GM12878 (cell line): ENCODE results near the gene CAVIN2. TPM values are rescaled to one million over a fixed set of nuclear protein-coding genes. Genes with fewer than 3 reads are reported as not detected.

ENCODE experiments used
- polyA plus RNA-seq, 11 experiments: library from polyadenylated mRNA; depleted of rRNA in 4 of 11; unstranded in 6 of 11; stranded (reverse) in 5 of 11; fragments of >200 nt; fragmentation: Nextera tagmentation in 4 of 11; fragmentation: Illumina TruSeq in 1 of 11; extraction: Ambion mirVana in 4 of 11; extraction: Trizol in 1 of 11; gene quantifications; 1 replicate in 1 of 11; 2 replicates in 10 of 11; pipeline versions ENCODE4 v1.2.1 to v1.2.3, GENCODE V29; 2011 to 2016; ENCODE audit warnings: inconsistent platforms in 2 of 11, missing spikeins in 2 of 11, low read depth in 1 of 11
- total RNA-seq, 4 experiments: library from RNA; depleted of rRNA in 3 of 4; stranded (reverse); fragments of >200 nt in 3 of 4; fragmentation: Illumina TruSeq in 1 of 4; extraction: Trizol in 1 of 4; gene quantifications; 2 replicates each; pipeline versions ENCODE4 v1.2.1 to v1.2.3, GENCODE V29; 2013 to 2021

CAVIN2 gene
- total and polyA plus RNA-seq, 10 of the 15 experiments (the other 5 are each of a cell fraction or from before 2014, with no cell fraction given) = not detected

Other genes starting within 250 kb of the CAVIN2 start
- 41.5 and 47.5 TPM in 2 replicates for gene NABP1, start 169.0 kb downstream of the CAVIN2 start, total RNA-seq (2014; rRNA removed)
- gene NABP1, start 169.0 kb downstream of the CAVIN2 start, total RNA-seq (2014; rRNA removed; fragmentation: Illumina TruSeq; extraction: Trizol) = 64.3 and 65.7 TPM in 2 replicates
- 44.9 and 51.8 TPM in 2 replicates for gene NABP1, start 169.0 kb downstream of the CAVIN2 start, total RNA-seq (2021)
- 31.6 and 50.2 TPM in 2 replicates for gene NABP1, start 169.0 kb downstream of the CAVIN2 start, polyA plus RNA-seq (2011; rRNA removed)
- 36.6 and 53.7 TPM in 2 replicates for gene NABP1, start 169.0 kb downstream of the CAVIN2 start, polyA plus RNA-seq (2014; fragmentation: Illumina TruSeq; extraction: Trizol)
- 10 to 100 TPM; 22.9 to 24.1 TPM for gene NABP1, start 169.0 kb downstream of the CAVIN2 start, polyA plus RNA-seq (2014; fragmentation: Nextera tagmentation; extraction: Ambion mirVana)
- 30.4 and 38.3 TPM in 2 replicates for gene NABP1, start 169.0 kb downstream of the CAVIN2 start, polyA plus RNA-seq (2014; rRNA removed)
- 10 to 100 TPM; 57.0 to 60.3 TPM for gene NABP1, start 169.0 kb downstream of the CAVIN2 start, polyA plus RNA-seq (2016; fragmentation: Nextera tagmentation; extraction: Ambion mirVana)